CMK (cell line): ENCODE data around the gene KCNIP1.

ENCODE experiments used
- DNase-seq: peaks from one replicate; pipeline ENCODE4 v3.0.0-alpha.2; 2010; ENCODE audit warnings: low read depth

KCNIP1 gene

GRCh38 chr5:170508660-170509347 lies 5.0 kb downstream of the KCNIP1 start:
- no peak for DNase-seq

- DNase-seq = no peak
Measured at GRCh38 chr5:170509348-170509660, 5.5 kb downstream of the KCNIP1 start.

- DNase-seq = no peak
Measured at GRCh38 chr5:170510126-170510525, 6.3 kb downstream of the KCNIP1 start.

GRCh38 chr5:170510559-170510958 lies 6.7 kb downstream of the KCNIP1 start:
- DNase-seq = no peak

GRCh38 chr5:170511551-170512258 lies 7.9 kb downstream of the KCNIP1 start:
- no peak for DNase-seq

GRCh38 chr5:170513856-170514525 lies 10.2 kb downstream of the KCNIP1 start:
- no peak for DNase-seq

- DNase-seq = no peak
Measured at GRCh38 chr5:170517411-170517810, 13.6 kb downstream of the KCNIP1 start.

- no peak for DNase-seq
Measured at GRCh38 chr5:170518277-170518676, 14.5 kb downstream of the KCNIP1 start.

- no peak for DNase-seq
Measured at GRCh38 chr5:170519549-170519948, 15.7 kb downstream of the KCNIP1 start.

- no peak for DNase-seq
Measured at GRCh38 chr5:170520372-170520771, 16.6 kb downstream of the KCNIP1 start.

- DNase-seq = no peak
Measured at GRCh38 chr5:170522211-170523141, 18.7 kb downstream of the KCNIP1 start.

- no peak for DNase-seq
Measured at GRCh38 chr5:170523142-170523551, 19.3 kb downstream of the KCNIP1 start.

GRCh38 chr5:170523830-170524229 lies 20.0 kb downstream of the KCNIP1 start:
- no peak for DNase-seq

GRCh38 chr5:170524576-170524975 lies 20.8 kb downstream of the KCNIP1 start:
- no peak for DNase-seq

- no peak for DNase-seq
Measured at GRCh38 chr5:170525470-170526211, 21.8 kb downstream of the KCNIP1 start.

- DNase-seq = no peak
Measured at GRCh38 chr5:170527991-170528390, 24.2 kb downstream of the KCNIP1 start.

GRCh38 chr5:170528976-170529375 lies 25.2 kb downstream of the KCNIP1 start:
- DNase-seq = no peak

GRCh38 chr5:170532935-170533334 lies 29.1 kb downstream of the KCNIP1 start:
- no peak for DNase-seq

GRCh38 chr5:170533383-170533782 lies 29.6 kb downstream of the KCNIP1 start:
- DNase-seq = no peak

GRCh38 chr5:170534177-170534576 lies 30.4 kb downstream of the KCNIP1 start:
- DNase-seq = no peak

- no peak for DNase-seq
Measured at GRCh38 chr5:170534941-170535340, 31.1 kb downstream of the KCNIP1 start.

GRCh38 chr5:170536525-170536924 lies 32.7 kb downstream of the KCNIP1 start:
- no peak for DNase-seq
